ENCODE results near the gene GPR18. TPM values are rescaled to one million over a fixed set of nuclear protein-coding genes. Genes with fewer than 3 reads are reported as not detected.

Gene GPR18
- total RNA-seq, 2 experiments from 2014 or later = 10.9 to 13.7 TPM

GRCh38 chr13:99287551-99287950 is 29.4 kb upstream of the GPR18 start:
- H3K9me2 ChIP-seq (ENCODE audit: insufficient read depth, low read length) = no peaks in the 10 kb centered on the region
- no peak overlapping the region for H2AFZ ChIP-seq (ENCODE audit: low read length)
- peaks cover 4% of the 10 kb centered on the region; the same call in 1 of the 2 replicates for H3K79me2 ChIP-seq (ENCODE audit: insufficient read depth, low read depth, low read length)
- H3K4me3 ChIP-seq (ENCODE audit: low read depth, low read length, poor library complexity, severe bottlenecking) = no peak overlapping the region
- ChIA-PET CTCF (ENCODE audit: unreplicated experiment) (no interaction called here), POLR2A (no interaction called here)
- no peaks in the 10 kb centered on the region for H3K9me3 ChIP-seq (ENCODE audit: low read length)
- TF ChIP-seq EZH2phosphoT487 (IDR thresholded peaks at IDR 0.05; ENCODE audit: borderline replicate concordance, low read depth, low read length) = no peak
- TF ChIP-seq, protein P1, sequence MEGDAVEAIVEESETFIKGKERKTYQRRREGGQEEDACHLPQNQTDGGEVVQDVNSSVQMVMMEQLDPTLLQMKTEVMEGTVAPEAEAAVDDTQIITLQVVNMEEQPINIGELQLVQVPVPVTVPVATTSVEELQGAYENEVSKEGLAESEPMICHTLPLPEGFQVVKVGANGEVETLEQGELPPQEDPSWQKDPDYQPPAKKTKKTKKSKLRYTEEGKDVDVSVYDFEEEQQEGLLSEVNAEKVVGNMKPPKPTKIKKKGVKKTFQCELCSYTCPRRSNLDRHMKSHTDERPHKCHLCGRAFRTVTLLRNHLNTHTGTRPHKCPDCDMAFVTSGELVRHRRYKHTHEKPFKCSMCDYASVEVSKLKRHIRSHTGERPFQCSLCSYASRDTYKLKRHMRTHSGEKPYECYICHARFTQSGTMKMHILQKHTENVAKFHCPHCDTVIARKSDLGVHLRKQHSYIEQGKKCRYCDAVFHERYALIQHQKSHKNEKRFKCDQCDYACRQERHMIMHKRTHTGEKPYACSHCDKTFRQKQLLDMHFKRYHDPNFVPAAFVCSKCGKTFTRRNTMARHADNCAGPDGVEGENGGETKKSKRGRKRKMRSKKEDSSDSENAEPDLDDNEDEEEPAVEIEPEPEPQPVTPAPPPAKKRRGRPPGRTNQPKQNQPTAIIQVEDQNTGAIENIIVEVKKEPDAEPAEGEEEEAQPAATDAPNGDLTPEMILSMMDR (conservative IDR thresholded peaks at IDR 0.05; ENCODE audit: low read length) = no peak
- no peak overlapping the region for H3K4me2 ChIP-seq (ENCODE audit: low read length)
- BruUV-seq (replicated peaks) = no TSS peak
- H4K20me1 ChIP-seq (ENCODE audit: insufficient read depth, low read length) = peaks cover 6% of the 10 kb centered on the region
- DNase-seq (ENCODE audit: low spot score) = no peak
- H3K4me1 ChIP-seq (ENCODE audit: insufficient read depth, low read length, poor library complexity, severe bottlenecking) = peaks cover 10% of the 10 kb centered on the region
- intact Hi-C loops (cut with micrococcal nuclease; ENCODE audit: unreplicated experiment) = no loop called here
- no peaks in the 10 kb centered on the region for H3K36me3 ChIP-seq (ENCODE audit: insufficient read depth, low read length)
- no peak overlapping the region for H3K27ac ChIP-seq (ENCODE audit: low read depth, low read length, poor library complexity, severe bottlenecking)

GRCh38 chr13:99285432-99286182 is 27.4 kb upstream of the GPR18 start:
- BruUV-seq (replicated peaks) = no TSS peak
- H3K27ac ChIP-seq (ENCODE audit: low read depth, low read length, poor library complexity, severe bottlenecking) = no peak overlapping the region
- H3K79me2 ChIP-seq (ENCODE audit: insufficient read depth, low read depth, low read length) = peaks cover 4% of the 10 kb centered on the region; the same call in 1 of the 2 replicates
- intact Hi-C loops (cut with micrococcal nuclease; ENCODE audit: unreplicated experiment) = no loop called here
- ChIA-PET CTCF (ENCODE audit: unreplicated experiment) (no interaction called here), POLR2A (interaction anchor here (0.7 to 0.9 kb wide), 2 partner anchors 31 to 150 kb away, joined by 3 read pairs; no protein-coding TSS in a partner anchor)
- H3K4me3 ChIP-seq (ENCODE audit: low read depth, low read length, poor library complexity, severe bottlenecking) = no peak overlapping the region
- no peak overlapping the region for H2AFZ ChIP-seq (ENCODE audit: low read length)
- peaks cover 27% of the 10 kb centered on the region for H3K4me1 ChIP-seq (ENCODE audit: insufficient read depth, low read length, poor library complexity, severe bottlenecking)
- no peaks in the 10 kb centered on the region for H3K36me3 ChIP-seq (ENCODE audit: insufficient read depth, low read length)
- H4K20me1 ChIP-seq (ENCODE audit: insufficient read depth, low read length) = peaks cover 9% of the 10 kb centered on the region
- H3K4me2 ChIP-seq (ENCODE audit: low read length) = no peak overlapping the region
- TF ChIP-seq, protein P1 (conservative IDR thresholded peaks at IDR 0.05; ENCODE audit: low read length) = no peak
- TF ChIP-seq EZH2phosphoT487 (IDR thresholded peaks at IDR 0.05; ENCODE audit: borderline replicate concordance, low read depth, low read length) = no peak
- no peaks in the 10 kb centered on the region for H3K9me3 ChIP-seq (ENCODE audit: low read length)
- H3K9me2 ChIP-seq (ENCODE audit: insufficient read depth, low read length) = no peaks in the 10 kb centered on the region
- DNase-seq (ENCODE audit: low spot score) = no peak

All from OCI-LY7 (cell line).